ENCODE measurements around the gene CDH13.

CDH13 gene

DNA sequence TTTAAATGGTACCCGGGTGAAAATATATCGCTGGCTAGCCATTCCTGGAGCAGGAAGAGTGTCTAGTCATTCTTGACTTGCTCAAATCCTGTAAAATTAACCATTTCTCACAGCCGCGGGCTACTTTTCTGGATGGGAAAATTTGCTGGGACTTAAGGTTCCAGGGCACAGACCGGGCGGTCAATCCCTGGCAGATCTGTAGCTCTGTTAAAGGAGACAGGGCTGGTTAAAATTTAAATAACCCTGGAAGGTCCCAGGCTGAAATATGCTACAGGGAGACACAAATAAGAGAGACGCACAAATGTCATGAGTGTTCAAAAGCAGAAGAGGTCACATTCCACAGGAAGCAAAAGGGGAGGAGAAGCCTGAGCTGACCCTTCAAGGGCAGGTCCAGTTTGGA, 951.4 kb downstream of the CDH13 start:
- no peak for DNase-seq
- Mint-ChIP-seq H3K9me3 (peaks cover 5% of the 10 kb centered on the region), H3K4me1 (ENCODE audit: low read depth) (no peaks in the 10 kb centered on the region), H3K27ac (no peak overlapping the region), H3K4me3 (no peak overlapping the region), H3K36me3 (ENCODE audit: low read depth) (no peaks in the 10 kb centered on the region), H3K27me3 (no peaks in the 10 kb centered on the region)

DNA sequence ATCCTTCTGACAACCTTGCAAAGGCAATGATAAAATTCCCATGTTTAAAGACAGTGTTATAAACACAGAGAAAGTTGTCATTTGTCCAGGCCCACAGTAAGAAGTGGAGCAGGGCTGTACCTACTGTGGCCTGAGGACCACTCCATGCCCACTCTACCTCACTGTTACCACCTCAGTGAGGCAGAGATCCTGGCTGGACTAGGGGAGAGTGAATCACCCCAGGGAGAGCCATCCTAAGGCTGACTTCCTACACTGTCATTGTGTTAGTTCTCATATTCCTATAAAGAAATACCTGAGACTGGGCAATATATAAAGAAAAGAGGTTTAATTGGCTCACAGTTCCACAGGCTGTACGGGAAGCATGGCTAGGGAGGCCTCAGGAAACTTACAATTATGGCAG, 952.3 kb downstream of the CDH13 start:
- no peaks in the 10 kb centered on the region for H3K4me1 Mint-ChIP-seq (ENCODE audit: low read depth)

DNA sequence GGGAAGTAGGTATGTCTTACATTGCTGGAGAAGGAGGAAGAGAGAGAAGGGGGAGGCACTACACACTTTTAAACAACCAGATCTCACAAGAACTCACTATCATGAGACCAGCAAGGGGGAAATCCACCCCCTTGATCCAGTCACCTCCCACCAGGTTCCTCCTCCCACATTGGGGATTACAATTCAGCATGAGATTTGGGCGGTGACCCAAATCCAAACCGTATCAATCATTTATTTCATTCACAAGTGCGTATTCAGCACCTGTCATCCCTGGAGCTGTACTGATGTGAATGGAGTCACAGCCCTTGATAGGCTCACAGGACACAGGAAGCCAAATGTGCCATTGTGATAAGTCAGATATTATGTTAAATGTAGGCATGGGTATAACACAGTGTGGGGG, 952.7 kb downstream of the CDH13 start:
- Mint-ChIP-seq H3K27ac (no peak overlapping the region), H3K4me1 (ENCODE audit: low read depth) (no peaks in the 10 kb centered on the region), H3K4me3 (no peak overlapping the region), H3K9me3 (peaks cover 5% of the 10 kb centered on the region), H3K36me3 (ENCODE audit: low read depth) (no peaks in the 10 kb centered on the region), H3K27me3 (no peaks in the 10 kb centered on the region)
- no peak for DNase-seq

More for the DNA sequence above, 952.3 kb downstream of the CDH13 start:
- H3K4me3 Mint-ChIP-seq, result no peak overlapping the region
- H3K27me3 Mint-ChIP-seq, result no peaks in the 10 kb centered on the region
- peaks cover 5% of the 10 kb centered on the region for H3K9me3 Mint-ChIP-seq
- no peak overlapping the region for H3K27ac Mint-ChIP-seq
- DNase-seq, result no peak
- no peaks in the 10 kb centered on the region for H3K36me3 Mint-ChIP-seq (ENCODE audit: low read depth)

DNA sequence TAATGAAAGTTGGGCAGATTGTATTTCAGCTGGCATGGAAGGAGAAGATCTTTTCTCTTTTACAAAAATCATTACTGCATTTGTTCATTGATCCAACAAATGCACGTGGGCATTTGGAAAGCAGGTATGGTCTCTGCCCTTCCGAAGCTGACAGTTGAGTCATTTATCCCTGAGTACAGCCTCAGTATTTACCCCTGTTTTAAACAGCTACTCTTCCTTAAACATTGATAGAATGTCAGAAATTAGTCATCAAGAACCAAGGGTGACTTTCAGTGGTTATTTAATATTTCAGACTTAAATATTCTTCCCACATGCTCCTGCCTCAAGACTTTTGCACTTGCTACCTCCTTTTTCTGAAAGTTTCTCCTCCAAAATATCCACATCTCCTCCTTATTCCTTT, 954.3 kb downstream of the CDH13 start:
- no peak for DNase-seq
- no peaks in the 10 kb centered on the region for H3K4me1 Mint-ChIP-seq (ENCODE audit: low read depth)
- no peak overlapping the region for H3K27ac Mint-ChIP-seq
- H3K4me3 Mint-ChIP-seq, result no peak overlapping the region
- H3K36me3 Mint-ChIP-seq (ENCODE audit: low read depth), result no peaks in the 10 kb centered on the region
- H3K9me3 Mint-ChIP-seq, result peaks cover 3% of the 10 kb centered on the region
- H3K27me3 Mint-ChIP-seq, result no peaks in the 10 kb centered on the region

DNA sequence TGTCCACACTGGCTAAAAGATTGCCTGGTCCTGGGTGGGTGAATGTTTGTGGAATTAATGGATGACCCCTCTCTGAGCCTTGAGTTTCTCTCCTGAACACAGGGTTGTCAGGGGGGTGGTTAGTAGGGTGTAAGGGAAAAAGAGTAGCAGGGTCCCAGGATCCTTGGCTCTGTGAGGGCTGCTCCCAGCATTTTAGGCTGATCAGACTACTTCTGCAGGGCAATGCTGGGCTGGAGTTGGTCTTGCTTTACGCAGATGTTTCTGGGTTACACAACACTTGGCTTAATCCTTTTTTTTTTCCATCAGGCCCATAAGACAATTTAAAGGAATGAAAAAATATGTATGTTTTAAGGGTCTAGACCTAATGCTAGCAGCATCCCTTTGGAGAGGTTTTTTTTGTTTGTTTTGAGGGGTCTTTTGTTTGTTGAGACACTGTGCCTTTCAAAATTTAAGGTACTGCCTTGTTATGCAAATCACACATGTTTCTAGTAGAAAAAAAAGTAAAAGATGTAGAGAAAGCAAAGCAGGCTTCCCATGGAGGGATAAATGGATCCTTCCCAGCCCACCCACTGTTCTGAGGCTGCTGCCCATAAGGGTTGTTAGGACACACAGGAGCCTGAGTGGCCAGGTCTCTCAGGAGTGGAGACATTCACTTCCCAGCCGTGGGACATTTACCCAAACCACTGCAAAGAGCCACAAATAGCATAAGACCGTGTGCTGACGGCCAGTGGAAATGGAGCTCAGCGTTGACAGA, 955.4 kb downstream of the CDH13 start:
- no peak overlapping the region for H3K4me3 Mint-ChIP-seq
- H3K4me1 Mint-ChIP-seq (ENCODE audit: low read depth), result no peaks in the 10 kb centered on the region
- H3K9me3 Mint-ChIP-seq, result no peaks in the 10 kb centered on the region
- H3K27me3 Mint-ChIP-seq, result no peaks in the 10 kb centered on the region
- no peaks in the 10 kb centered on the region for H3K36me3 Mint-ChIP-seq (ENCODE audit: low read depth)
- no peak overlapping the region for H3K27ac Mint-ChIP-seq
- DNase-seq, result no peak

DNA sequence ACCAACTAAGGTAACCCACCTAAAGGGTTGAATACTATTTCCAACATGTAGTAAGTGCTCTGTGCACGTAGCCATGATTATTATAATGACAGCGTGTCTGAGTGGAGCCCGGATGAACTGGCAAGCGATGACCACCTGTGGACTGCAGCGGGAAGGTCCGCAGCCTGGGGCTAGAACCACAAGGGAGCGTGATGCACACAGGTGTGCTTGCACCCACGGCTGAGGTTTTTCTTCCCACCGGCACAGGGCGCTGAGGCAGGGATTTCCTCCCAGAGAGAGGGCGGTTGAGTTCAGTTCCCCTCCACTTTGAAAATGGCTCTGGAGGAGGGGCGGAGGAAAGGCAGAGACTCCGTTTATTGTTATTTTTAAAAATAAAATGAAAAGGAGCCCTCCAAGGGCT, 959.3 kb downstream of the CDH13 start:
- H3K27me3 Mint-ChIP-seq, result no peaks in the 10 kb centered on the region
- no peak for DNase-seq
- H3K27ac Mint-ChIP-seq, result no peak overlapping the region
- no peaks in the 10 kb centered on the region for H3K9me3 Mint-ChIP-seq
- H3K4me1 Mint-ChIP-seq (ENCODE audit: low read depth), result no peaks in the 10 kb centered on the region
- no peaks in the 10 kb centered on the region for H3K36me3 Mint-ChIP-seq (ENCODE audit: low read depth)
- H3K4me3 Mint-ChIP-seq, result no peak overlapping the region

DNA sequence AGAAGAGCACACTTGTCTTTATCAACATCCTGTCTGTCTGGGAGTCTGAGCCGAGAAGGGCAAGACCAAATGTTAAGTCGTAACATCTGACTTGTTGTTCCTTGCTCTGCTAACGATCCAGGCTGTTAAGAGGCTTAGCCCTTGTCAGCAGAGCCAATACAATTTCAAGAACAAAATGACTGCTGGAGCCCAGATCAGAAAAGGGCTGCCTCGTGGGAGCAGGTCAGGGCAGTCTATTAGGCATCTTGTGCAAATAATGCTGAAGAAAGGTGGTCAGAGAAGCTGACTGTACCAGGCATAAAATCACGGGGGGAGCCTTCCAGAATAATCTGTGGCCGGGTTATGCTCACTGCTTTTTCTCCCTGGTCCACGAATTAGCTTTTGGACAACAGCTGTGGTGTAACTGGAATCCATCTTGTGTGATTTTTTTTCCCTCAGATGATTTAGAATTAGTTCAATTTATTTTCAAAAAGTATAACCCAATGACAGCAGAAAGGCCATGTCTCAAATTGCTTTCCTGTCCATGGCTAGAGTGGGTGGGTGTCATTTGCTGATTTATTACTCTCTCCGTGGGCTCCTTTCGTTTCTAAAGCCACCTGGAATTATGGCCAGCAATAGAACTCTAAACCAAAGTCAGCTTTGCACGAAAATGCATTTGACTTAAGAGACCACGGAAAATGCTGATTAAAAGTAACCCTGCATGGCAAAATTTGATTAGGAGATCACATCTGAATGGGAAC, 959.9 kb downstream of the CDH13 start:
- Mint-ChIP-seq H3K4me3 (no peak overlapping the region), H3K9me3 (no peaks in the 10 kb centered on the region), H3K27me3 (no peaks in the 10 kb centered on the region), H3K4me1 (ENCODE audit: low read depth) (no peaks in the 10 kb centered on the region), H3K36me3 (ENCODE audit: low read depth) (no peaks in the 10 kb centered on the region), H3K27ac (no peak overlapping the region)
- no peak for DNase-seq

DNA sequence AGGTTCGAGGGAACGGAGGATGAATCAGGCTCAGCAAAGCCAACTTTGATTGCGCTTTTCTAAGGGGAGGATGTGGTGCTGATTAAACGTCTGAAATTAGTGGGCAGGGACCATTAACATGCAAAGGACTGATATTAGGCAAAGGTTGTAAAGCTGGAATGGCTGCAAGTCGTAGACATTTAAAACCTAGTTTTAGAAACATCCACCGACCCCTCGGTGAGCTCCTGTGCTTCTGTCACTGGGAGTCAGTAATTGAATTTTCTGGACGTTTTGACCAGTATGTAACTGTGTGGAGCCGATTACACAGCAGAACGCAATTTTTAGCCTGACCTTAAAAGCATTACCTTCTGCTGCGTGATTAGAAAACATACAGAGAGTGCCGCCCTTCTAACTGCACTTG, 960.4 kb downstream of the CDH13 start:
- H3K27ac Mint-ChIP-seq, result no peak overlapping the region
- H3K36me3 Mint-ChIP-seq (ENCODE audit: low read depth), result no peaks in the 10 kb centered on the region
- no peaks in the 10 kb centered on the region for H3K27me3 Mint-ChIP-seq
- H3K4me3 Mint-ChIP-seq, result no peak overlapping the region
- H3K4me1 Mint-ChIP-seq (ENCODE audit: low read depth), result no peaks in the 10 kb centered on the region
- no peaks in the 10 kb centered on the region for H3K9me3 Mint-ChIP-seq
- no peak for DNase-seq

DNA sequence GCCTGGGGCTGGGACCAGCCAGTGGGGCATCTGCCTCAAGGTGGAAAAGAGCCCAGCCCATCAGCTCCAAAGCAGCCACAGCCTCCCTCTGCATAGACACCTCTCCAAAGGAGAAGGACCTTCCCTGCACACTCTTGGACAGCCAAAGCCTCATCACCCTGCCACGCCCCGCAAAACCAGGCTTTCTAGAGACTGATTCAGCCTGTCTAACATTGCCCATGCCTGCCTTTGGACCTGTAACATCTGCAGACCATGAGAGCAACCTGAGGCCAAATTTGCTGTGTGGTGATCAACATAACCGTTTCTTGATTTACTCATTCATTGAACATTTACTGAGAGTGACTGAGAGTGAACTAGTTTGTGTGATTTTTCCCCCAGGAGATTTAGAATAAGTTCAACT, 961.3 kb downstream of the CDH13 start:
- Mint-ChIP-seq H3K27ac (no peak overlapping the region), H3K4me1 (ENCODE audit: low read depth) (no peaks in the 10 kb centered on the region), H3K36me3 (ENCODE audit: low read depth) (no peaks in the 10 kb centered on the region), H3K27me3 (no peaks in the 10 kb centered on the region), H3K9me3 (no peaks in the 10 kb centered on the region), H3K4me3 (no peak overlapping the region)
- DNase-seq, result no peak

DNA sequence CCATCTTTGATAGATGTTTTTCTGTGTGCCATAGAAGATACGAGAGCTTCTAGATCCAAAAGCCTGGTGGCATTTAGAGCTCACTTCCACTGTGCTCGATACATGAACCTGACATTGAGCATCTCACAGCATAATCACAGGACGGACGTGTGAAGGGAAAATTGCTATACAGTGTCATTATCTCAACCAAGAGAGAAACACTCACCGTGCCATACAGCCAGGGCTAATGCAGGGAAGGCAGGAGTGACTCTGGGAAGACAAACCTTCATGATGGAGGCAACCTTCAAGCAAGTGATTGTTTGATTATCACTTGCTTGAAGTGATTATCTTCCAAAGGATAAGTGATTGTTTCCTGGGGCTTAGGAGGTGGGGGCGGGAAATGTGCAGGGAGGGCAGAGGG, 962.8 kb downstream of the CDH13 start:
- no peaks in the 10 kb centered on the region for H3K27me3 Mint-ChIP-seq
- no peaks in the 10 kb centered on the region for H3K36me3 Mint-ChIP-seq (ENCODE audit: low read depth)
- no peak overlapping the region for H3K4me3 Mint-ChIP-seq
- DNase-seq, result no peak
- no peak overlapping the region for H3K27ac Mint-ChIP-seq
- H3K9me3 Mint-ChIP-seq, result no peaks in the 10 kb centered on the region
- H3K4me1 Mint-ChIP-seq (ENCODE audit: low read depth), result no peaks in the 10 kb centered on the region

DNA sequence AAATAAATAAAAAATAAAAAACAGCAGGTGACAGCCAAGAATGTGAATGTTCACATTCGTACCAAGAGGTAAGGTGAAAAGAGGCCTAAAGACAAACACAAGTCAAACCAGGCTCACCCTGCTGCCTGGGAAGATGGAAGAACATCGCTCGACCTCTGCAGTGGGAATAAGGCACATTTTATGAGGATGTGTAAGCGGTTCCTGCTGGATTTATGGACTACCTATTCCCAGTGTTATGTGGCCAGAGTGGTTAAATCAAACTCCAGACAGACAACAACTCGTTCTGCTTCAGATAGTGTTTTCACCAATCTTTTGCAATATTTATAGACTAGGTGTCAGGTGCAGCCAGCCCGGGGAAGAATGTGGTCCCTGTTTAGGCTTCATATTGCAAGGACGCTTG, 966.0 kb downstream of the CDH13 start:
- H3K9me3 Mint-ChIP-seq, result no peaks in the 10 kb centered on the region
- H3K36me3 Mint-ChIP-seq (ENCODE audit: low read depth), result no peaks in the 10 kb centered on the region
- DNase-seq, result no peak
- H3K4me1 Mint-ChIP-seq (ENCODE audit: low read depth), result no peaks in the 10 kb centered on the region
- peaks cover 5% of the 10 kb centered on the region for H3K27me3 Mint-ChIP-seq
- H3K27ac Mint-ChIP-seq, result no peak overlapping the region
- H3K4me3 Mint-ChIP-seq, result no peak overlapping the region

DNA sequence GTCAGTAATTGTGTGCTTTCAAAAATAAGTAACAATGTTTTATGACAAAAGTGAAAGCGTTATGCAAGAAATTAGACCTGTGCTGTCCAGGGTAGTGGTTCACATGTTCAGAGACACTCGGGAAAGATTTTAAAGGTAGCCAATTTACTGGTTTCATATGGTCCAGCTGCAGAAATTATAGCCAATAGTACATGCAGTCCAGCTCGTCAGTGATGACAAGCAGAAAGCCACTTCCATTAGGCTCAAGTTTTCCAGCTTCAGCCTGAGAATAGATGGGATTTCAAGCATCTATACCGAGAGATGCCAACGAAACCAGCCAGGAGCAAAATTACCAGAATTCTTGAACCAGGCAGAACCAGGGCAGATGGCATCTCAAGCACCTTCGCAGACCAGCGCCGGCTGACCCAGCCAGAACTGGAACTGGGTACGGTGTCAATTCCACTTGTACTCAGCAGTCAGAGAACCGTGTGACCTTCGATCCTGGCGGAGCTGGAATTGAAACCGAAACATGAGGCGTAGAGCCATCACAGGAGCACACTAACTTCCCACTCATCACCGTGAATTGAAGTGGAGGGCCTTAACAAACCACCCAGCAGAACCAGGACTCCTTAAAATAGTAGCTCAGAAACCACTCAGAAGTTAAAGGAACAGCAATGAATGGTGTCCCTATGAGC, 973.2 kb downstream of the CDH13 start:
- Mint-ChIP-seq H3K27ac (no peak overlapping the region), H3K9me3 (no peaks in the 10 kb centered on the region), H3K27me3 (peaks cover 5% of the 10 kb centered on the region), H3K4me1 (ENCODE audit: low read depth) (no peaks in the 10 kb centered on the region), H3K4me3 (no peak overlapping the region), H3K36me3 (ENCODE audit: low read depth) (no peaks in the 10 kb centered on the region)
- no peak for DNase-seq

DNA sequence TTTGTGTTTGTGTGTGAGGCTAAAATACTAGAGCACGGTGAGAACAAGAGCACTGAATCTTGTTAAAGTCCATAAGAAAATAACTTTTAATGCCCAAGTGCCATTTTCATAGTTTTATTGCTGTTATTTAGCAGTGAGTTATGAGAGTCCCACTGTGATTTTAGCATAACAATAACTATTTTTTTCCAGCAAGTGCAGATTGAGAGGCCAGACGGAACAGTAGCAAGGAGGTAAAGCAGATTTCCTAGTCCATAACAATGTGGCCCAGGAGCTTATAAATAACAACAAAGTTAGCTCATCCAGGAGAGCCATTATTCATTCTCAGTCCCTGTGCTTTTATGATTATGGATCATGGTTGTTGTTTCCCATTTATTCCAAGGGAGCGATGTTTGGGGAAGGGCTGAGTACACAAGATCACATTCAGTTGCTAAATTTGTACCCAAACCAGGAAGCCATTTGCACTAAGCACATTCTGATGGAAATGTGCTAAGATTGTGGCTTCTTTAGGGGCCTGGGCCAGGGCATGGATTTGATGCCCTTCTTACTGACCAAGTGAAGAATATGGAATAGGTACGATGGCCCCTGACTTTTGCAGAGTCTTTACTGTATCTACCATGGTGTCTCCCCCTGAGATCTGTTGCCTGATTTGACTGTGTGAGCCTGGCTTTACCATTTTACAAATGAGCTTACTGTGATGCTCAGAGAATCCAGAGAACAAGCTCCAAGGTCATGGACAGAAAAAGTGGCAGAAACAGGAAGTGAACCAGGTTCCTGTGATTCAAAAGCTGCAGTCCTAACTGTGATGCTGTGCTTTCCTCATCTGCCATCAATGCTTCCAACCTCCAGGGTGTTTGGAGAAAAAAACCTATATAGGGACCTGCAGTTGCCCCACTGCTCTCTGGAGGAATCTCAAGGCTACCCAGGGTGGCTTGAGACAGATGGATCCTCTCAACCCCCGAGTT, 976.3 kb downstream of the CDH13 start:
- no peak for DNase-seq
- H3K27me3 Mint-ChIP-seq, result no peaks in the 10 kb centered on the region
- no peaks in the 10 kb centered on the region for H3K36me3 Mint-ChIP-seq (ENCODE audit: low read depth)
- H3K27ac Mint-ChIP-seq, result no peak overlapping the region
- no peak overlapping the region for H3K4me3 Mint-ChIP-seq
- H3K9me3 Mint-ChIP-seq, result no peaks in the 10 kb centered on the region
- H3K4me1 Mint-ChIP-seq (ENCODE audit: low read depth), result no peaks in the 10 kb centered on the region

Data from activated T-cell treated with anti-CD3 and anti-CD28 coated beads, Interleukin-2, amount 50 U/mL, for 24 hours (primary cell).